ENCODE data around the gene COL9A3.

GRCh38 chr20:62841705-62842212, 24.9 kb downstream of the COL9A3 start:
- no peak for TF ChIP-seq CTCF (conservative IDR thresholded peaks at IDR 0.05; ENCODE audit: low read length)
- no peak for TF ChIP-seq EZH2phosphoT487 (IDR thresholded peaks at IDR 0.05; ENCODE audit: borderline replicate concordance)

Data from Loucy (cell line).